IMR-90 (cell line): ENCODE results near the gene ZNF581. TPM values are rescaled to one million over a fixed set of nuclear protein-coding genes. Genes with fewer than 3 reads are reported as not detected.

Experiments
- ATAC-seq: fragments of 200-7000 bp; cut with Tn5 transposase; 2 replicates; pipeline ENCODE4 v1.9.1; 2020; ENCODE audit warnings: low read depth, mild to moderate bottlenecking, moderate library complexity
- BruUV-seq: library from RNA; stranded (reverse); fragments of 400-500 nt; replicated peaks from 2 replicates; lab custom pipeline; 2021; lab: Mats Ljungman, UMichigan
- CTCF ChIA-PET: fragments of 300-600 bp; formaldehyde crosslinking; extraction: SDS; loops from one replicate; lab custom pipeline; 2021; ENCODE audit warnings: antibody characterized with exemption; lab: Yijun Ruan, JAX
- POLR2A ChIA-PET: fragments of 300-600 bp; sonication (Branson Sonifier 250); formaldehyde crosslinking; loops from one replicate; lab custom pipeline; 2022; ENCODE audit warnings: antibody characterized with exemption; ENCODE audit not compliant: unreplicated experiment; lab: Charles Lee
- DNase-seq: peaks from one replicate; pipeline ENCODE4 v3.0.0; 2013
- H2AFZ ChIP-seq: replicated peaks from 2 replicates; pipeline ENCODE3; 2013; ENCODE audit warnings: low read length, mild to moderate bottlenecking; ENCODE audit not compliant: poor library complexity
- H2AK5ac ChIP-seq: 2 replicates; pipeline ENCODE4 v1.6.1; 2013; ENCODE audit warnings: low read depth, low read length, inconsistent platforms
- H2AK9ac ChIP-seq: replicated peaks from 2 replicates; pipeline ENCODE3; 2013; ENCODE audit warnings: mild to moderate bottlenecking, low read depth, low read length, moderate library complexity; ENCODE audit not compliant: poor library complexity
- H2BK120ac ChIP-seq: 2 replicates; pipeline ENCODE4 v1.6.1; 2013; ENCODE audit warnings: low read depth, low read length, inconsistent platforms
- H2BK15ac ChIP-seq: 3 replicates; pipeline ENCODE4 v1.6.1; 2013; ENCODE audit warnings: low read depth, low read length, inconsistent platforms
- H2BK20ac ChIP-seq: 2 replicates; pipeline ENCODE4 v1.6.1; 2013; ENCODE audit warnings: low read depth, mild to moderate bottlenecking, inconsistent platforms, low read length, moderate library complexity
- H2BK5ac ChIP-seq: 2 replicates; pipeline ENCODE4 v1.6.1; 2013; ENCODE audit warnings: mild to moderate bottlenecking, low read depth, low read length, inconsistent platforms; ENCODE audit not compliant: poor library complexity, severe bottlenecking
- H3K14ac ChIP-seq: replicated peaks from 2 replicates; pipeline ENCODE4 v1.6.1; 2013; ENCODE audit warnings: low read depth, low read length, inconsistent platforms
- H3K18ac ChIP-seq: 2 replicates; pipeline ENCODE4 v1.6.1; 2013; ENCODE audit warnings: low read depth, low read length, control low read depth
- H3K23ac ChIP-seq: 2 replicates; pipeline ENCODE4 v1.6.1; 2013; ENCODE audit warnings: low read depth, low read length, inconsistent platforms
- H3K27ac ChIP-seq: 2 replicates; pipeline ENCODE4 v1.5.1; 2013; ENCODE audit warnings: mild to moderate bottlenecking, control low read depth, low read length; ENCODE audit not compliant: insufficient read depth
- H3K27me3 ChIP-seq: 2 replicates; pipeline ENCODE4 v1.6.1; 2013; ENCODE audit warnings: low read length; ENCODE audit not compliant: control insufficient read depth, insufficient read depth
- H3K36me3 ChIP-seq: 2 replicates; pipeline ENCODE4 v1.6.1; 2013; ENCODE audit warnings: low read length, mixed read lengths; ENCODE audit not compliant: control insufficient read depth, insufficient read depth
- H3K4ac ChIP-seq: 2 replicates; pipeline ENCODE4 v1.6.1; 2013; ENCODE audit warnings: low read depth, low read length, inconsistent platforms
- H3K4me1 ChIP-seq: 2 replicates; pipeline ENCODE4 v1.6.1; 2013; ENCODE audit warnings: low read length, mixed read lengths; ENCODE audit not compliant: control insufficient read depth, insufficient read depth
- H3K4me2 ChIP-seq: 2 replicates; pipeline ENCODE4 v1.6.1; 2013; ENCODE audit warnings: low read depth, mild to moderate bottlenecking, control low read depth, low read length, moderate library complexity
- H3K4me3 ChIP-seq: 2 replicates; pipeline ENCODE4 v1.5.1; 2013; ENCODE audit warnings: low read depth, mild to moderate bottlenecking, control low read depth, low read length, moderate library complexity; ENCODE audit not compliant: insufficient read depth
- H3K56ac ChIP-seq: 2 replicates; pipeline ENCODE4 v1.6.1; 2013; ENCODE audit warnings: low read length, inconsistent platforms; ENCODE audit not compliant: insufficient read depth; ENCODE audit errors: extremely low read depth
- H3K79me1 ChIP-seq, 2 experiments: 2 replicates each; pipeline ENCODE4 v1.6.1; 2013; ENCODE audit warnings: low read length in 2 of 2, inconsistent platforms in 1 of 2, low read depth in 1 of 2
- H3K9ac ChIP-seq: 2 replicates; pipeline ENCODE4 v1.6.1; 2013; ENCODE audit warnings: low read depth, low read length, control low read depth
- H3K9me1 ChIP-seq: 2 replicates; pipeline ENCODE4 v1.6.1; 2013; ENCODE audit warnings: low read length, inconsistent platforms; ENCODE audit not compliant: insufficient read depth
- H3K9me3 ChIP-seq: 2 replicates; pipeline ENCODE4 v1.6.1; 2013; ENCODE audit warnings: low read length; ENCODE audit not compliant: control insufficient read depth, insufficient read depth
- H4K20me1 ChIP-seq: 2 replicates; pipeline ENCODE4 v1.6.1; 2013; ENCODE audit warnings: low read length, inconsistent platforms; ENCODE audit not compliant: insufficient read depth
- H4K5ac ChIP-seq: 2 replicates; pipeline ENCODE4 v1.6.1; 2013; ENCODE audit warnings: mild to moderate bottlenecking, low read depth, low read length, control low read depth
- H4K8ac ChIP-seq, 2 experiments: 2 replicates each; pipeline ENCODE4 v1.6.1; 2013; ENCODE audit warnings: low read depth in 2 of 2, low read length in 2 of 2, control low read depth in 1 of 2, inconsistent platforms in 1 of 2
- H4K91ac ChIP-seq: 2 replicates; pipeline ENCODE4 v1.6.1; 2013; ENCODE audit warnings: low read depth, low read length, inconsistent platforms; ENCODE audit not compliant: insufficient read depth
- MAZ ChIP-seq: IDR thresholded peaks from 2 replicates; pipeline ENCODE4 v1.6.1; 2012; ENCODE audit warnings: low read depth, mild to moderate bottlenecking, low read length, improper control_type of control experiment, moderate library complexity, borderline replicate concordance
- WGBS, 2 experiments: methylation state at CpG; one replicate each; pipeline versions ENCODE4 v1.1.5 to v1.1.7; 2013; ENCODE audit warnings: missing lambda C conversion rate in 2 of 2; ENCODE audit not compliant: insufficient read length in 1 of 2; ENCODE audit errors: extremely low coverage in 2 of 2; 5-methylcytosine and 5-hydroxymethylcytosine counted together
- dilution Hi-C: fragments of 300-500 bp; cut with HindIII; formaldehyde crosslinking; loops from one replicate; pipeline ENCODE4 v1.14.3; 2018; ENCODE audit warnings: low sequenced_read_pairs; ENCODE audit not compliant: unreplicated experiment
- in situ Hi-C: fragments of 300-500 bp; cut with MboI; formaldehyde crosslinking; loops from 3 replicates; pipeline ENCODE4 v1.14.3; 2019; ENCODE audit warnings: low sequenced_read_pairs, inconsistent platforms, mixed read lengths
- intact Hi-C: fragments of 100-400 bp; cut with micrococcal nuclease; formaldehyde crosslinking; loops from 2 replicates; pipeline ENCODE4 v1.10.0; 2022
- polyA plus RNA-seq, 3 experiments: library from polyadenylated mRNA; depleted of rRNA; stranded (reverse); fragments of >200 nt; gene quantifications; 2 replicates each; pipeline ENCODE4 v1.2.3, GENCODE V29; 2012; ENCODE audit warnings: low replicate concordance in 1 of 3
- total RNA-seq: library from RNA; depleted of rRNA; stranded (reverse); fragments of >200 nt; gene quantifications from 2 replicates; pipeline ENCODE4 v1.2.3, GENCODE V29; 2012

The ZNF581 gene
- total and polyA plus RNA-seq, 2 of the 4 experiments (the other 2 are of a cell fraction) = 9.7 to 21.9 TPM

DNA sequence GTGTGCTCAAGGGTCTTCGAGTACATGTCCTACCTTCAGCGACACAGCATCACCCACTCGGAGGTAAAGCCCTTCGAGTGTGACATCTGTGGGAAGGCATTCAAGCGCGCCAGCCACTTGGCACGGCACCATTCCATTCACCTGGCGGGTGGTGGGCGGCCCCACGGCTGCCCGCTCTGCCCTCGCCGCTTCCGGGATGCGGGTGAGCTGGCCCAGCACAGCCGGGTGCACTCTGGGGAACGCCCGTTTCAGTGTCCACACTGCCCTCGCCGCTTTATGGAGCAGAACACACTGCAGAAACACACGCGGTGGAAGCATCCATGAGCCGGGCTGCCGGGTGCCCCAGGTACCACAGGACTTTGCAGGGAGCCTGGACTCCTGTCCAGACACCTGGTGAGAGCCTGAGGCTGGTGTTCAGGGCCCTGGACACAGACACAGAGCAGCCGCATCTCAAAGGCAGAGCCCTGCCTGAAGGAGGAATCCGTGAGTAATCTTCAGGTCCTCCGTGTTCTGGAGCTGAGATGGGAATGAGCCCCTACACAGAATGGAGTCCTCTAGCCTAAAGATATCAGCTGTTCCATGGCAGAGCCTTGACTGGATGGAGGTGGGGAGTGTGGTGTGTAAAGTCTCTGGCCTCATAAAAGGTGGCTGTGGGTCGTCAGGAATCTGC lies 1.5 kb downstream of the ZNF581 start:
- peak overlapping the region; percentile 96 for H2AK9ac ChIP-seq
- 92% methylated on average over 19 of the region's 28 CpGs; no CpG with 5 or more reads in 1 of the 2 experiments for WGBS, 2 experiments
- no peak overlapping the region for H2AFZ ChIP-seq
- H3K4me3 ChIP-seq = no peak overlapping the region
- ChIA-PET CTCF (no interaction called here), POLR2A (interaction anchor here (1.0 kb wide), 1 partner anchor 9 kb away, joined by 4 read pairs; no protein-coding TSS in a partner anchor)
- H3K4ac ChIP-seq = no peak overlapping the region
- H3K4me2 ChIP-seq = no peak overlapping the region; the same call in 1 of the 2 replicates
- no peak overlapping the region for H3K14ac ChIP-seq
- no peak overlapping the region for H3K9ac ChIP-seq
- H3K56ac ChIP-seq = no peak overlapping the region
- in situ Hi-C loops (loop anchor here (25.0 kb wide), 2 partner anchors 358 to 533 kb away; partner anchors contain the start of genes BRSK1, HSPBP1 and PPP1R12C), dilution Hi-C loops (no loop called here), intact Hi-C loops (no loop called here)
- H2BK15ac ChIP-seq = no peak overlapping the region
- no peak overlapping the region for H3K27ac ChIP-seq
- no TSS peak for BruUV-seq
- no peak overlapping the region for H2BK20ac ChIP-seq
- no peak overlapping the region for H2BK120ac ChIP-seq
- H2AK5ac ChIP-seq = peak overlapping the region; percentile 97; the same call in 1 of the 2 replicates
- no peak overlapping the region for H4K91ac ChIP-seq
- H3K4me1 ChIP-seq = peaks cover 17% of the 10 kb centered on the region
- ATAC-seq (no peak), DNase-seq (no peak)
- no peak overlapping the region for H4K8ac ChIP-seq
- no peak overlapping the region for H2BK5ac ChIP-seq
- no peak overlapping the region for H3K18ac ChIP-seq
- no peak overlapping the region for H4K5ac ChIP-seq
- no peaks in the 10 kb centered on the region for H3K9me3 ChIP-seq
- H3K23ac ChIP-seq = no peak overlapping the region
- H3K27me3 ChIP-seq = no peaks in the 10 kb centered on the region
- no peaks in the 10 kb centered on the region for H4K20me1 ChIP-seq
- peaks cover 27 to 72% of the 10 kb centered on the region in 2 experiments for H3K79me1 ChIP-seq
- TF ChIP-seq MAZ = no peak
- H3K9me1 ChIP-seq = no peaks in the 10 kb centered on the region
- H3K36me3 ChIP-seq = peaks cover 14% of the 10 kb centered on the region
